ENCODE data around the gene AHNAK2. TPM values are rescaled to one million over a fixed set of nuclear protein-coding genes. Genes with fewer than 3 reads are reported as not detected.

The AHNAK2 gene
- total and polyA plus RNA-seq, 9 of the 15 experiments (the other 6 are each of a cell fraction or from before 2014, with no cell fraction given): 0.04 to 0.09 (median 0.04) TPM; not detected in 6

GRCh38 chr14:105005929-105006830 is 28.0 kb upstream of the AHNAK2 start:
- Histone ChIP-seq H3K4me2 (ENCODE audit: insufficient read depth, low read length) (no peak overlapping the region), H3K36me3 (ENCODE audit: control insufficient read depth, insufficient read depth, low read length) (peaks cover 38% of the 10 kb centered on the region; the same call in 2 of the 3 replicates), H3K4me1 (replicated peaks in 1 of 2; ENCODE audit: control insufficient read depth in 2 of 2, insufficient read depth in 2 of 2, low read length in 2 of 2) (peaks cover 0 to 20% of the 10 kb centered on the region in 2 experiments; a peak in 2 of 5 replicates), H4K20me1 (replicated peaks; ENCODE audit: control insufficient read depth, insufficient read depth, low read length) (0 out of 2 replicates have a peak, but pooled peaks cover 3% of the 10 kb centered on the region), H3K27ac (ENCODE audit: extremely low read depth, low read depth, low read length) (no peak overlapping the region), H3K9ac (ENCODE audit: insufficient read depth in 1 of 2, low read depth in 2 of 2, low read length in 2 of 2) (peak overlapping the region in 1 of 2 experiments; percentile 45; a peak in 1 of 4 replicates), H3K9me1 (ENCODE audit: control insufficient read depth, insufficient read depth, low read length) (no peaks in the 10 kb centered on the region), H2AFZ (ENCODE audit: low read depth, low read length) (no peak overlapping the region), H3K27me3 (ENCODE audit: control insufficient read depth in 2 of 2, insufficient read depth in 2 of 2, low read length in 2 of 2) (no peaks in the 10 kb centered on the region), H3K4me3 (no peak overlapping the region), H3K9me3 (replicated peaks; ENCODE audit: control insufficient read depth, insufficient read depth, low read depth, low read length) (no peaks in the 10 kb centered on the region), H3K79me2 (ENCODE audit: control insufficient read depth, insufficient read depth, low read length) (peaks cover 21% of the 10 kb centered on the region)
- in situ Hi-C loops (cut with MboI): no loop called here
- ChIA-PET POLR2A (interaction anchor here (0.6 to 4.4 kb wide), 7 partner anchors 7 to 370 kb away, joined by 3 to 28 read pairs (median 9); partner anchors contain the start of gene CDCA4), CTCF (ENCODE audit: low intra/inter-chr PET ratio) (interaction anchor here (0.6 kb wide), 1 partner anchor 40 kb away, joined by 4 read pairs; no protein-coding TSS in a partner anchor)
- DNase-seq (ENCODE audit: extremely low read depth in 1 of 4, low spot score in 3 of 4) (no peak), FAIRE-seq (no peak), ATAC-seq (peak; percentile 55)
- WGBS (ENCODE audit: insufficient coverage, low coverage, missing lambda C conversion rate): 87% methylated on average over 18 of the region's 21 CpGs
- intact Hi-C loops (cut with micrococcal nuclease): no loop called here
- no peak for TF ChIP-seq GMEB1 (CRISPR knock-in tag; IDR thresholded peaks at IDR 0.05)
- no peak for TF ChIP-seq MLX (CRISPR knock-in tag; conservative IDR thresholded peaks at IDR 0.05)
- peak; percentile 73 for TF ChIP-seq POLR2G (IDR thresholded peaks at IDR 0.05; ENCODE audit: low read depth, low read length)
- no peak for TF ChIP-seq MIER1 (IDR thresholded peaks at IDR 0.05; ENCODE audit: low read depth)
- BruUV-seq (replicated peaks): no TSS peak

Measured in K562 (cell line).